Astrocyte (in vitro differentiated cells and primary cell): ENCODE measurements around the gene PRR16. TPM values are rescaled to one million over a fixed set of nuclear protein-coding genes. Genes with fewer than 3 reads are reported as not detected.

Experiments
- DNase-seq: peaks from one replicate; pipeline ENCODE4 v3.0.0-alpha.2; 2010; ENCODE audit warnings: low read depth
- FAIRE-seq: peaks from 2 replicates; lab custom pipeline; 2011; peaks lifted over from hg19 to GRCh38; lab: Jason Lieb, UNC
- H2AFZ ChIP-seq: 2 replicates; pipeline ENCODE4 v1.6.0; 2012; ENCODE audit warnings: low read depth, low read length, inconsistent platforms
- H3K27ac ChIP-seq: 2 replicates; pipeline ENCODE4 v1.5.1; 2011; ENCODE audit warnings: low read depth, low read length, inconsistent platforms
- H3K27me3 ChIP-seq: 2 replicates; pipeline ENCODE4 v1.6.0; 2011; ENCODE audit warnings: low read length, inconsistent platforms; ENCODE audit not compliant: insufficient read depth
- H3K36me3 ChIP-seq: 2 replicates; pipeline ENCODE4 v1.5.1; 2011; ENCODE audit warnings: low read length, inconsistent platforms; ENCODE audit not compliant: insufficient read depth
- H3K4me1 ChIP-seq: 2 replicates; pipeline ENCODE4 v1.5.1; 2011; ENCODE audit warnings: low read length, inconsistent platforms; ENCODE audit not compliant: insufficient read depth
- H3K4me2 ChIP-seq: 2 replicates; pipeline ENCODE4 v1.6.0; 2012; ENCODE audit warnings: low read length, inconsistent platforms
- H3K4me3 ChIP-seq: 2 replicates; pipeline ENCODE4 v1.5.1; 2011; ENCODE audit warnings: low read depth, mild to moderate bottlenecking, low read length, inconsistent platforms; ENCODE audit not compliant: insufficient read depth
- H3K79me2 ChIP-seq: 2 replicates; pipeline ENCODE4 v1.6.0; 2012; ENCODE audit warnings: mild to moderate bottlenecking, low read length, inconsistent platforms; ENCODE audit not compliant: insufficient read depth
- H3K9ac ChIP-seq: 2 replicates; pipeline ENCODE4 v1.6.0; 2012; ENCODE audit warnings: mild to moderate bottlenecking, low read length, inconsistent platforms
- H3K9me3 ChIP-seq: 2 replicates; pipeline ENCODE4 v1.5.1; 2012; ENCODE audit warnings: low read depth, mild to moderate bottlenecking, low read length, inconsistent platforms; ENCODE audit not compliant: insufficient read depth
- H4K20me1 ChIP-seq: 2 replicates; pipeline ENCODE4 v1.6.0; 2012; ENCODE audit warnings: low read length, inconsistent platforms; ENCODE audit not compliant: insufficient read depth
- H3K27ac Mint-ChIP-seq: one replicate; pipeline ENCODE4 v1.8.0; 2021; ENCODE audit warnings: mild to moderate bottlenecking, mixed read lengths; ENCODE audit not compliant: unreplicated experiment
- H3K27me3 Mint-ChIP-seq: one replicate; pipeline ENCODE4 v1.8.0; 2021; ENCODE audit warnings: low read depth, mixed read lengths; ENCODE audit not compliant: unreplicated experiment
- H3K36me3 Mint-ChIP-seq: one replicate; pipeline ENCODE4 v1.8.0; 2021; ENCODE audit warnings: low read depth, mixed read lengths; ENCODE audit not compliant: unreplicated experiment
- H3K4me1 Mint-ChIP-seq: one replicate; pipeline ENCODE4 v1.8.0; 2021; ENCODE audit warnings: low read depth, mixed read lengths; ENCODE audit not compliant: unreplicated experiment
- H3K4me3 Mint-ChIP-seq: one replicate; pipeline ENCODE4 v1.8.0; 2021; ENCODE audit warnings: mild to moderate bottlenecking, moderate library complexity, mixed read lengths; ENCODE audit not compliant: unreplicated experiment
- H3K9me3 Mint-ChIP-seq: one replicate; pipeline ENCODE4 v1.8.0; 2021; ENCODE audit warnings: mild to moderate bottlenecking, mixed read lengths; ENCODE audit not compliant: unreplicated experiment
- CTCF ChIP-seq: IDR thresholded peaks from 2 replicates; pipeline ENCODE4 v1.5.1; 2011; ENCODE audit warnings: low read depth, mild to moderate bottlenecking, inconsistent platforms, low read length, moderate library complexity; ENCODE audit not compliant: insufficient read depth
- EZH2 ChIP-seq: IDR thresholded peaks from 2 replicates; pipeline ENCODE4 v1.6.1; 2012; ENCODE audit warnings: mild to moderate bottlenecking, low read length, inconsistent platforms; ENCODE audit not compliant: insufficient read depth
- total RNA-seq: library from RNA; stranded (reverse); gene quantifications from 2 replicates; pipeline ENCODE4 v1.2.1, GENCODE V29; 2021

PRR16 gene
- total RNA-seq, 1 donor from 2014 or later = 9.1 TPM

GRCh38 chr5:120502531-120502930 lies 38.4 kb downstream of the PRR16 start:
- Histone ChIP-seq H3K9ac (no peak overlapping the region), H3K4me3 (no peak overlapping the region), H3K79me2 (peaks cover 23% of the 10 kb centered on the region), H3K9me3 (no peaks in the 10 kb centered on the region), H3K27ac (no peak overlapping the region), H3K4me2 (no peak overlapping the region), H3K27me3 (no peaks in the 10 kb centered on the region), H4K20me1 (no peaks in the 10 kb centered on the region), H2AFZ (no peak overlapping the region), H3K36me3 (no peaks in the 10 kb centered on the region), H3K4me1 (no peaks in the 10 kb centered on the region)
- Mint-ChIP-seq H3K9me3 (peaks cover 3% of the 10 kb centered on the region), H3K4me3 (no peak overlapping the region), H3K4me1 (peaks cover 2% of the 10 kb centered on the region), H3K27me3 (no peaks in the 10 kb centered on the region), H3K27ac (no peak overlapping the region), H3K36me3 (no peaks in the 10 kb centered on the region)
- FAIRE-seq (no peak), DNase-seq (no peak)
- no peak for TF ChIP-seq CTCF
- no peak for TF ChIP-seq EZH2

GRCh38 chr5:120503341-120503740 lies 39.2 kb downstream of the PRR16 start:
- H3K36me3 ChIP-seq = no peaks in the 10 kb centered on the region
- no peak overlapping the region for H3K9ac ChIP-seq
- no peak for TF ChIP-seq CTCF
- no peak for TF ChIP-seq EZH2
- peaks cover 8% of the 10 kb centered on the region for H3K4me1 Mint-ChIP-seq
- DNase-seq = no peak
- no peaks in the 10 kb centered on the region for H3K27me3 Mint-ChIP-seq
- H3K79me2 ChIP-seq = peaks cover 24% of the 10 kb centered on the region
- H3K9me3 Mint-ChIP-seq = peaks cover 3% of the 10 kb centered on the region
- no peak overlapping the region for H3K4me2 ChIP-seq
- no peaks in the 10 kb centered on the region for H3K27me3 ChIP-seq
- H3K36me3 Mint-ChIP-seq = no peaks in the 10 kb centered on the region
- H3K9me3 ChIP-seq = no peaks in the 10 kb centered on the region
- no peak overlapping the region for H3K27ac ChIP-seq
- H3K27ac Mint-ChIP-seq = no peak overlapping the region
- H4K20me1 ChIP-seq = no peaks in the 10 kb centered on the region
- no peak for FAIRE-seq
- no peak overlapping the region for H2AFZ ChIP-seq
- H3K4me1 ChIP-seq = no peaks in the 10 kb centered on the region
- H3K4me3 ChIP-seq = no peak overlapping the region
- H3K4me3 Mint-ChIP-seq = no peak overlapping the region

- DNase-seq = no peak
- H3K27ac Mint-ChIP-seq = no peak overlapping the region
Observed at GRCh38 chr5:120504057-120504456, 40.0 kb downstream of the PRR16 start.

More at GRCh38 chr5:120504057-120504456, 40.0 kb downstream of the PRR16 start:
- FAIRE-seq = no peak
- peaks cover 26% of the 10 kb centered on the region for H3K79me2 ChIP-seq
- H3K4me3 ChIP-seq = no peak overlapping the region
- no peak overlapping the region for H3K4me2 ChIP-seq
- no peaks in the 10 kb centered on the region for H4K20me1 ChIP-seq
- Mint-ChIP-seq H3K4me3 (no peak overlapping the region), H3K9me3 (peaks cover 3% of the 10 kb centered on the region), H3K27me3 (no peaks in the 10 kb centered on the region), H3K36me3 (no peaks in the 10 kb centered on the region), H3K4me1 (peaks cover 10% of the 10 kb centered on the region)
- no peak overlapping the region for H3K27ac ChIP-seq
- H3K4me1 ChIP-seq = no peaks in the 10 kb centered on the region
- TF ChIP-seq CTCF = no peak
- no peak for TF ChIP-seq EZH2
- H3K9me3 ChIP-seq = no peaks in the 10 kb centered on the region
- no peaks in the 10 kb centered on the region for H3K27me3 ChIP-seq
- H3K36me3 ChIP-seq = no peaks in the 10 kb centered on the region
- no peak overlapping the region for H3K9ac ChIP-seq
- no peak overlapping the region for H2AFZ ChIP-seq
